T47D (cell line): ENCODE data around the gene ADD1.
A peak's percentile ranks its signal among the peaks of the same experiment; 100 is the strongest.

ENCODE experiments used
- DNase-seq, 2 experiments: peaks; one replicate each; pipeline versions ENCODE4 v3.0.0 to v3.0.0-alpha.2; 2011 to 2012; ENCODE audit warnings: low read depth in 1 of 2, low spot score in 1 of 2
- JUND ChIP-seq: IDR thresholded peaks from 2 replicates; pipeline ENCODE4 v1.6.1; 2012; ENCODE audit warnings: low read depth
- in situ Hi-C: cut with HindIII; loops from 2 replicates; pipeline ENCODE4 v1.10.0; 2016; ENCODE audit warnings: low sequenced_read_pairs, low pct_unique_long_range_greater_than_20kb

Gene ADD1

GRCh38 chr4:2961811-2962441 is 118.3 kb downstream of the ADD1 start:
- no peak for DNase-seq
- TF ChIP-seq JUND, result no peak
- in situ Hi-C loops, result no loop called here

GRCh38 chr4:2962614-2963174 is 119.0 kb downstream of the ADD1 start:
- TF ChIP-seq JUND, result no peak
- peak; percentile 34 to 61 for DNase-seq
- in situ Hi-C loops, result no loop called here

- in situ Hi-C loops, result no loop called here
- TF ChIP-seq JUND, result no peak
- DNase-seq, result peak; percentile 96 to 98
Measured at GRCh38 chr4:2963175-2963965, 119.7 kb downstream of the ADD1 start, which contains the start of the genes GRK4 and NOP14. TSS of gene GRK4 (plus strand) at chr4:2963571. CDS start at chr4:2964071, 500 bp downstream. TSS of gene NOP14 (minus strand) at chr4:2963406. CDS start at chr4:2963319, 87 bp downstream.

GRCh38 chr4:2963966-2964471 is 120.4 kb downstream of the ADD1 start:
- no peak for TF ChIP-seq JUND
- DNase-seq, result peak; percentile 66 to 78

GRCh38 chr4:2964706-2965258 is 121.1 kb downstream of the ADD1 start:
- DNase-seq, result no peak
- in situ Hi-C loops, result no loop called here
- TF ChIP-seq JUND, result no peak

More at GRCh38 chr4:2963966-2964471, 120.4 kb downstream of the ADD1 start:
- in situ Hi-C loops, result no loop called here

- no peak for DNase-seq
- TF ChIP-seq JUND, result no peak
- in situ Hi-C loops, result no loop called here
Measured at GRCh38 chr4:2965262-2965661, 121.6 kb downstream of the ADD1 start.

- in situ Hi-C loops, result no loop called here
- no peak for TF ChIP-seq JUND
- no peak for DNase-seq
Measured at GRCh38 chr4:2968381-2968780, 124.7 kb downstream of the ADD1 start.

GRCh38 chr4:2971275-2971674 is 127.6 kb downstream of the ADD1 start:
- in situ Hi-C loops, result no loop called here

GRCh38 chr4:2977211-2978088 is 133.8 kb downstream of the ADD1 start:
- in situ Hi-C loops, result no loop called here
- TF ChIP-seq JUND, result no peak
- DNase-seq, result no peak

More at GRCh38 chr4:2971275-2971674, 127.6 kb downstream of the ADD1 start:
- no peak for TF ChIP-seq JUND
- no peak for DNase-seq
